H1 (cell line): ENCODE results near the gene BBS5. TPM values are rescaled to one million over a fixed set of nuclear protein-coding genes. Genes with fewer than 3 reads are reported as not detected.

ENCODE experiments used
- CTCF ChIA-PET: fragments of 300-600 bp; sonication (Branson Sonifier 250); formaldehyde crosslinking; loops from one replicate; lab custom pipeline; 2021; ENCODE audit not compliant: partially characterized antibody; lab: Charles Lee
- POLR2A ChIA-PET: fragments of 300-600 bp; sonication (Branson Sonifier 250); formaldehyde crosslinking; loops from one replicate; lab custom pipeline; 2021; ENCODE audit warnings: inconsistent platforms; ENCODE audit not compliant: partially characterized antibody; lab: Charles Lee
- DNase-seq, 2 experiments: peaks; one replicate each; pipeline versions ENCODE4 v3.0.0 to v3.0.0-alpha.2; 2010 to 2022; ENCODE audit warnings: low spot score in 2 of 2, low read depth in 1 of 2, mixed read lengths in 1 of 2
- FAIRE-seq: peaks from 2 replicates; lab custom pipeline; 2011; peaks lifted over from hg19 to GRCh38; lab: Jason Lieb, UNC
- H2AFZ ChIP-seq: 2 replicates; pipeline ENCODE4 v1.8.1; 2012; ENCODE audit warnings: low read length, inconsistent platforms
- H2AK5ac ChIP-seq: 2 replicates; pipeline ENCODE4 v1.6.1; 2013; ENCODE audit warnings: low read depth, low read length
- H2BK120ac ChIP-seq: replicated peaks from 2 replicates; pipeline ENCODE3; 2013; ENCODE audit warnings: low read depth, low read length, inconsistent platforms
- H2BK12ac ChIP-seq: 2 replicates; pipeline ENCODE4 v1.6.1; 2013; ENCODE audit warnings: low read depth, low read length
- H2BK15ac ChIP-seq: 2 replicates; pipeline ENCODE4 v1.6.1; 2013; ENCODE audit warnings: low read length
- H2BK20ac ChIP-seq: 2 replicates; pipeline ENCODE4 v1.6.1; 2013; ENCODE audit warnings: low read length
- H2BK5ac ChIP-seq: 2 replicates; pipeline ENCODE4 v1.6.1; 2013; ENCODE audit warnings: low read depth, low read length
- H3K14ac ChIP-seq: 2 replicates; pipeline ENCODE4 v1.6.1; 2013; ENCODE audit warnings: inconsistent platforms; ENCODE audit not compliant: insufficient read length
- H3K18ac ChIP-seq: 2 replicates; pipeline ENCODE4 v1.6.1; 2013; ENCODE audit warnings: low read length; ENCODE audit errors: extremely low read depth
- H3K23ac ChIP-seq: 2 replicates; pipeline ENCODE4 v1.6.1; 2013; ENCODE audit warnings: inconsistent platforms; ENCODE audit not compliant: insufficient read length
- H3K23me2 ChIP-seq: 2 replicates; pipeline ENCODE4 v1.6.1; 2013; ENCODE audit warnings: low read depth, low read length
- H3K27ac ChIP-seq: 2 replicates; pipeline ENCODE4 v1.6.1; 2011; ENCODE audit warnings: low read depth, low read length, inconsistent platforms
- H3K27me3 ChIP-seq, 4 experiments: replicated peaks in 1 of 4; 1 replicate in 1 of 4; 2 replicates in 3 of 4; pipeline versions ENCODE4 v1.6.1 to v1.8.1; 2011 to 2013; ENCODE audit warnings: low read length in 3 of 4, mild to moderate bottlenecking in 3 of 4, inconsistent platforms in 2 of 4, mixed read lengths in 2 of 4, moderate library complexity in 1 of 4; ENCODE audit not compliant: control insufficient read depth in 3 of 4, insufficient read depth in 3 of 4; ENCODE audit errors: extremely low read depth in 1 of 4
- H3K36me3 ChIP-seq, 4 experiments: 2 replicates each; pipeline versions ENCODE4 v1.6.1 to v1.8.1; 2011 to 2013; ENCODE audit warnings: mild to moderate bottlenecking in 4 of 4, low read length in 3 of 4, moderate library complexity in 2 of 4, control low read depth in 1 of 4, inconsistent platforms in 1 of 4; ENCODE audit not compliant: insufficient read depth in 4 of 4, control insufficient read depth in 2 of 4
- H3K4ac ChIP-seq: replicated peaks from 2 replicates; pipeline ENCODE3; 2013; ENCODE audit warnings: low read length, low read depth, mixed read lengths, inconsistent platforms; ENCODE audit not compliant: insufficient read length
- H3K4me1 ChIP-seq, 4 experiments: replicated peaks in 1 of 4; 1 replicate in 1 of 4; 2 replicates in 3 of 4; pipeline versions ENCODE4 v1.6.1 to v1.8.1; 2011 to 2013; ENCODE audit warnings: low read length in 3 of 4, inconsistent platforms in 2 of 4, mixed read lengths in 1 of 4; ENCODE audit not compliant: insufficient read depth in 4 of 4, control insufficient read depth in 3 of 4
- H3K4me2 ChIP-seq, 2 experiments: 2 replicates each; pipeline versions ENCODE4 v1.6.1 to v1.8.1; 2011 to 2013; ENCODE audit warnings: low read depth in 2 of 2, low read length in 2 of 2, control low read depth in 1 of 2, inconsistent platforms in 1 of 2, mild to moderate bottlenecking in 1 of 2; ENCODE audit not compliant: insufficient read depth in 1 of 2
- H3K4me3 ChIP-seq, 4 experiments: fragments of 200-600, 300-600 bp in 1 of 4; sonication (generic), shearing (Covaris generic), sonication (Bioruptor Twin) in 1 of 4; 2 replicates each; pipeline versions ENCODE4 v1.5.1 to v1.8.1; 2011 to 2016; ENCODE audit warnings: low read length in 4 of 4, low read depth in 3 of 4, control low read depth in 2 of 4, inconsistent platforms in 2 of 4, mild to moderate bottlenecking in 2 of 4, mixed read lengths in 1 of 4, moderate library complexity in 1 of 4; ENCODE audit not compliant: insufficient read depth in 2 of 4; ENCODE audit errors: extremely low read depth in 1 of 4
- H3K56ac ChIP-seq: replicated peaks from 2 replicates; pipeline ENCODE3; 2013; ENCODE audit warnings: low read depth, mild to moderate bottlenecking, mixed read lengths, low read length, inconsistent platforms; ENCODE audit not compliant: insufficient read length
- H3K79me1 ChIP-seq: 2 replicates; pipeline ENCODE4 v1.6.1; 2013; ENCODE audit warnings: low read depth, low read length, control low read depth
- H3K79me2 ChIP-seq, 2 experiments: 2 replicates each; pipeline versions ENCODE4 v1.6.1 to v1.8.1; 2012 to 2013; ENCODE audit warnings: low read length in 2 of 2, mild to moderate bottlenecking in 2 of 2, inconsistent platforms in 1 of 2; ENCODE audit not compliant: insufficient read depth in 2 of 2, control insufficient read depth in 1 of 2
- H3K9ac ChIP-seq, 4 experiments: replicated peaks in 1 of 4; 1 replicate in 1 of 4; 2 replicates in 3 of 4; pipeline versions ENCODE4 v1.6.1 to v1.8.1; 2011 to 2013; ENCODE audit warnings: low read depth in 3 of 4, low read length in 3 of 4, control low read depth in 2 of 4, mild to moderate bottlenecking in 2 of 4, moderate library complexity in 2 of 4, inconsistent platforms in 1 of 4; ENCODE audit errors: extremely low read depth in 1 of 4
- H3K9me3 ChIP-seq, 2 experiments: 2 replicates each; pipeline versions ENCODE4 v1.6.1 to v1.8.1; 2012 to 2013; ENCODE audit warnings: mild to moderate bottlenecking in 2 of 2, moderate library complexity in 2 of 2, control low read depth in 1 of 2, inconsistent platforms in 1 of 2, low read depth in 1 of 2, low read length in 1 of 2, mixed read lengths in 1 of 2; ENCODE audit not compliant: insufficient read depth in 2 of 2
- H4K20me1 ChIP-seq, 2 experiments: replicated peaks in 1 of 2; 2 replicates each; pipeline versions ENCODE3 to v1.8.1; 2011 to 2013; ENCODE audit warnings: inconsistent platforms in 2 of 2, low read length in 2 of 2, mild to moderate bottlenecking in 1 of 2; ENCODE audit not compliant: insufficient read depth in 2 of 2, control insufficient read depth in 1 of 2
- H4K5ac ChIP-seq: 2 replicates; pipeline ENCODE4 v1.6.1; 2013; ENCODE audit warnings: low read length, low read depth, mixed read lengths, inconsistent platforms; ENCODE audit not compliant: insufficient read length
- H4K8ac ChIP-seq: 2 replicates; pipeline ENCODE4 v1.8.0; 2013; ENCODE audit warnings: mild to moderate bottlenecking, moderate library complexity, low read length, inconsistent platforms; ENCODE audit not compliant: insufficient read depth; ENCODE audit errors: extremely low read depth
- H4K91ac ChIP-seq: replicated peaks from 2 replicates; pipeline ENCODE3; 2013; ENCODE audit warnings: low read length, mixed read lengths, inconsistent platforms; ENCODE audit not compliant: insufficient read length
- ASH2L ChIP-seq: fragments of 200-600, 300-600 bp; sonication (generic); IDR thresholded peaks from one replicate; pipeline ENCODE4 v1.7.1; 2017; ENCODE audit warnings: low read length
- BCL11A ChIP-seq, 2 experiments: IDR thresholded peaks; one replicate each; pipeline ENCODE4 v1.6.1; 2011; ENCODE audit warnings: low read depth in 2 of 2, low read length in 2 of 2, mild to moderate bottlenecking in 2 of 2
- E2F6 ChIP-seq: IDR thresholded peaks from 2 replicates; pipeline ENCODE4 v1.6.1; 2012; ENCODE audit warnings: inconsistent platforms
- KDM1A ChIP-seq: fragments of 200-600, 300-600 bp; sonication (generic); IDR thresholded peaks from 2 replicates; pipeline ENCODE4 v1.7.1; 2016; ENCODE audit warnings: mild to moderate bottlenecking, low read length, borderline replicate concordance
- KDM5A ChIP-seq: fragments of 200-600 bp; IDR thresholded peaks from 2 replicates; pipeline ENCODE4 v1.7.1; 2012; ENCODE audit warnings: mild to moderate bottlenecking, low read length, inconsistent platforms, mixed read lengths
- MAFK ChIP-seq: IDR thresholded peaks from 2 replicates; pipeline ENCODE4 v1.6.1; 2012; ENCODE audit warnings: low read depth, mild to moderate bottlenecking, improper control_type of control experiment, low read length
- NRF1 ChIP-seq: IDR thresholded peaks from 2 replicates; pipeline ENCODE4 v1.6.1; 2011; ENCODE audit warnings: mild to moderate bottlenecking, low read depth, low read length, improper control_type of control experiment
- PHF8 ChIP-seq: fragments of 200-600 bp; sonication (generic); conservative IDR thresholded peaks from 2 replicates; pipeline ENCODE4 v1.7.1; 2012; ENCODE audit warnings: low read depth, mild to moderate bottlenecking, inconsistent platforms, low read length, moderate library complexity
- RAD21 ChIP-seq, 2 experiments: IDR thresholded peaks in 1 of 2; conservative IDR thresholded peaks in 1 of 2; 2 replicates each; pipeline ENCODE4 v1.6.1; 2011; ENCODE audit warnings: low read depth in 2 of 2, low read length in 2 of 2, improper control_type of control experiment in 1 of 2, inconsistent platforms in 1 of 2, mild to moderate bottlenecking in 1 of 2, moderate library complexity in 1 of 2
- RNF2 ChIP-seq: fragments of 200-900, 300-1000 bp; sonication (generic); IDR thresholded peaks from 2 replicates; pipeline ENCODE4 v1.7.1; 2016; ENCODE audit warnings: borderline replicate concordance, low read depth, mild to moderate bottlenecking, antibody characterized with exemption, low read length; ENCODE audit not compliant: poor library complexity, severe bottlenecking; ENCODE audit errors: missing control alignments
- TEAD4 ChIP-seq: IDR thresholded peaks from 2 replicates; pipeline ENCODE4 v1.6.1; 2012; ENCODE audit warnings: low read depth, low read length, inconsistent platforms, mixed read lengths
- WGBS, 2 experiments: shearing (Covaris generic) in 1 of 2; methylation state at CpG; one replicate each; pipeline versions ENCODE4 v1.1.6 to v1.1.7; 2013 to 2015; ENCODE audit warnings: low lambda C conversion rate in 2 of 2, mixed read lengths in 2 of 2, inconsistent platforms in 1 of 2, low coverage in 1 of 2, missing lambda C conversion rate in 1 of 2; ENCODE audit not compliant: insufficient replicate concordance in 2 of 2, insufficient coverage in 1 of 2, insufficient read length in 1 of 2; ENCODE audit errors: extremely low coverage in 1 of 2, missing lambda C conversion rate in 1 of 2; 5-methylcytosine and 5-hydroxymethylcytosine counted together
- polyA plus RNA-seq, 7 experiments: library from polyadenylated mRNA; depleted of rRNA in 3 of 7; stranded (reverse) in 5 of 7; unstranded in 2 of 7; fragments of >200 nt in 5 of 7; fragments of 200-250 nt in 2 of 7; gene quantifications; 1 replicate in 5 of 7; 2 replicates in 1 of 7; 4 replicates in 1 of 7; pipeline versions ENCODE4 v1.2.1 to v1.2.3, GENCODE V29; 2011 to 2013; ENCODE audit warnings: missing spikeins in 2 of 7, mixed read lengths in 2 of 7
- total RNA-seq: library from RNA; stranded (reverse); fragmentation: NEBNext Ultra II Directional; extraction: Animal tissue kit (Norgen Biotek cat#: 25700); gene quantifications from 2 replicates; pipeline ENCODE4 v1.2.1, GENCODE V29; 2021

BBS5 gene
- total and polyA plus RNA-seq, 2 of the 8 experiments (the other 6 are each of a cell fraction or from before 2014, with no cell fraction given): 0.20 to 0.36 TPM

- H3K27ac ChIP-seq: no peak overlapping the region
- no peak overlapping the region for H3K18ac ChIP-seq
- TF ChIP-seq BCL11A (IDR thresholded peaks at IDR 0.05; ENCODE audit: low read depth in 2 of 2, low read length in 2 of 2) (no peak), RNF2 (no peak), NRF1 (no peak), KDM1A (no peak), TEAD4 (no peak), RAD21 (IDR thresholded peaks at IDR 0.05 in 1 of 2, conservative IDR thresholded peaks at IDR 0.05 in 1 of 2; ENCODE audit: low read depth in 2 of 2, low read length in 2 of 2) (no peak), E2F6 (no peak), MAFK (no peak), PHF8 (no peak), ASH2L (no peak), KDM5A (no peak)
- H2BK12ac ChIP-seq: no peak overlapping the region
- no peaks in the 10 kb centered on the region for H3K9me3 ChIP-seq
- no peak overlapping the region for H3K14ac ChIP-seq
- no peak overlapping the region for H3K9ac ChIP-seq
- no peak overlapping the region for H3K56ac ChIP-seq
- POLR2A ChIA-PET: no interaction called here
- no peak overlapping the region for H2BK20ac ChIP-seq
- no peaks in the 10 kb centered on the region for H3K27me3 ChIP-seq
- no peak overlapping the region for H3K23ac ChIP-seq
- no peak overlapping the region for H2AK5ac ChIP-seq
- no peak overlapping the region for H3K4ac ChIP-seq
- no peaks in the 10 kb centered on the region for H3K4me1 ChIP-seq
- no peaks in the 10 kb centered on the region for H4K20me1 ChIP-seq
- DNase-seq (no peak), FAIRE-seq (no peak)
- no peaks in the 10 kb centered on the region for H3K36me3 ChIP-seq
- no peak overlapping the region for H2BK120ac ChIP-seq
- CTCF ChIA-PET: no interaction called here
- H4K8ac ChIP-seq: no peak overlapping the region
- H3K79me1 ChIP-seq: no peaks in the 10 kb centered on the region
- no peak overlapping the region for H4K5ac ChIP-seq
- H4K91ac ChIP-seq: no peak overlapping the region
- no peak overlapping the region for H2BK5ac ChIP-seq
- H3K4me2 ChIP-seq: no peak overlapping the region
- H3K23me2 ChIP-seq: no peaks in the 10 kb centered on the region
- no peak overlapping the region for H2BK15ac ChIP-seq
- no peaks in the 10 kb centered on the region for H3K79me2 ChIP-seq
- H2AFZ ChIP-seq: no peak overlapping the region
- H3K4me3 ChIP-seq: no peak overlapping the region
- 93% methylated on average over 1 of the region's 1 CpG; no CpG with 5 or more reads in 1 of the 2 experiments for WGBS, 2 experiments
Observed at GRCh38 chr2:169464466-169464865, 14.8 kb upstream of the BBS5 start.
